H1 (cell line): ENCODE measurements around the gene LTB4R. TPM values are rescaled to one million over a fixed set of nuclear protein-coding genes. Genes with fewer than 3 reads are reported as not detected.

Source experiments
- CTCF ChIA-PET: fragments of 300-600 bp; sonication (Branson Sonifier 250); formaldehyde crosslinking; loops from one replicate; lab custom pipeline; 2021; ENCODE audit not compliant: partially characterized antibody; lab: Charles Lee
- POLR2A ChIA-PET: fragments of 300-600 bp; sonication (Branson Sonifier 250); formaldehyde crosslinking; loops from one replicate; lab custom pipeline; 2021; ENCODE audit warnings: inconsistent platforms; ENCODE audit not compliant: partially characterized antibody; lab: Charles Lee
- DNase-seq, 2 experiments: peaks; one replicate each; pipeline versions ENCODE4 v3.0.0 to v3.0.0-alpha.2; 2010 to 2022; ENCODE audit warnings: low spot score in 2 of 2, low read depth in 1 of 2, mixed read lengths in 1 of 2
- FAIRE-seq: peaks from 2 replicates; lab custom pipeline; 2011; peaks lifted over from hg19 to GRCh38; lab: Jason Lieb, UNC
- H2AFZ ChIP-seq: 2 replicates; pipeline ENCODE4 v1.8.1; 2012; ENCODE audit warnings: low read length, inconsistent platforms
- H2AK5ac ChIP-seq: 2 replicates; pipeline ENCODE4 v1.6.1; 2013; ENCODE audit warnings: low read depth, low read length
- H2BK120ac ChIP-seq: replicated peaks from 2 replicates; pipeline ENCODE3; 2013; ENCODE audit warnings: low read depth, low read length, inconsistent platforms
- H2BK12ac ChIP-seq: 2 replicates; pipeline ENCODE4 v1.6.1; 2013; ENCODE audit warnings: low read depth, low read length
- H2BK15ac ChIP-seq: 2 replicates; pipeline ENCODE4 v1.6.1; 2013; ENCODE audit warnings: low read length
- H2BK20ac ChIP-seq: 2 replicates; pipeline ENCODE4 v1.6.1; 2013; ENCODE audit warnings: low read length
- H2BK5ac ChIP-seq: 2 replicates; pipeline ENCODE4 v1.6.1; 2013; ENCODE audit warnings: low read depth, low read length
- H3K14ac ChIP-seq: 2 replicates; pipeline ENCODE4 v1.6.1; 2013; ENCODE audit warnings: inconsistent platforms; ENCODE audit not compliant: insufficient read length
- H3K18ac ChIP-seq: 2 replicates; pipeline ENCODE4 v1.6.1; 2013; ENCODE audit warnings: low read length; ENCODE audit errors: extremely low read depth
- H3K23ac ChIP-seq: 2 replicates; pipeline ENCODE4 v1.6.1; 2013; ENCODE audit warnings: inconsistent platforms; ENCODE audit not compliant: insufficient read length
- H3K23me2 ChIP-seq: 2 replicates; pipeline ENCODE4 v1.6.1; 2013; ENCODE audit warnings: low read depth, low read length
- H3K27ac ChIP-seq: 2 replicates; pipeline ENCODE4 v1.6.1; 2011; ENCODE audit warnings: low read depth, low read length, inconsistent platforms
- H3K27me3 ChIP-seq, 4 experiments: replicated peaks in 1 of 4; 1 replicate in 1 of 4; 2 replicates in 3 of 4; pipeline versions ENCODE4 v1.6.1 to v1.8.1; 2011 to 2013; ENCODE audit warnings: low read length in 3 of 4, mild to moderate bottlenecking in 3 of 4, inconsistent platforms in 2 of 4, mixed read lengths in 2 of 4, moderate library complexity in 1 of 4; ENCODE audit not compliant: control insufficient read depth in 3 of 4, insufficient read depth in 3 of 4; ENCODE audit errors: extremely low read depth in 1 of 4
- H3K36me3 ChIP-seq, 4 experiments: 2 replicates each; pipeline versions ENCODE4 v1.6.1 to v1.8.1; 2011 to 2013; ENCODE audit warnings: mild to moderate bottlenecking in 4 of 4, low read length in 3 of 4, moderate library complexity in 2 of 4, control low read depth in 1 of 4, inconsistent platforms in 1 of 4; ENCODE audit not compliant: insufficient read depth in 4 of 4, control insufficient read depth in 2 of 4
- H3K4ac ChIP-seq: replicated peaks from 2 replicates; pipeline ENCODE3; 2013; ENCODE audit warnings: low read length, low read depth, mixed read lengths, inconsistent platforms; ENCODE audit not compliant: insufficient read length
- H3K4me1 ChIP-seq, 4 experiments: replicated peaks in 1 of 4; 1 replicate in 1 of 4; 2 replicates in 3 of 4; pipeline versions ENCODE4 v1.6.1 to v1.8.1; 2011 to 2013; ENCODE audit warnings: low read length in 3 of 4, inconsistent platforms in 2 of 4, mixed read lengths in 1 of 4; ENCODE audit not compliant: insufficient read depth in 4 of 4, control insufficient read depth in 3 of 4
- H3K4me2 ChIP-seq, 2 experiments: 2 replicates each; pipeline versions ENCODE4 v1.6.1 to v1.8.1; 2011 to 2013; ENCODE audit warnings: low read depth in 2 of 2, low read length in 2 of 2, control low read depth in 1 of 2, inconsistent platforms in 1 of 2, mild to moderate bottlenecking in 1 of 2; ENCODE audit not compliant: insufficient read depth in 1 of 2
- H3K4me3 ChIP-seq, 4 experiments: fragments of 200-600, 300-600 bp in 1 of 4; sonication (generic), shearing (Covaris generic), sonication (Bioruptor Twin) in 1 of 4; 2 replicates each; pipeline versions ENCODE4 v1.5.1 to v1.8.1; 2011 to 2016; ENCODE audit warnings: low read length in 4 of 4, low read depth in 3 of 4, control low read depth in 2 of 4, inconsistent platforms in 2 of 4, mild to moderate bottlenecking in 2 of 4, mixed read lengths in 1 of 4, moderate library complexity in 1 of 4; ENCODE audit not compliant: insufficient read depth in 2 of 4; ENCODE audit errors: extremely low read depth in 1 of 4
- H3K56ac ChIP-seq: replicated peaks from 2 replicates; pipeline ENCODE3; 2013; ENCODE audit warnings: low read depth, mild to moderate bottlenecking, mixed read lengths, low read length, inconsistent platforms; ENCODE audit not compliant: insufficient read length
- H3K79me1 ChIP-seq: 2 replicates; pipeline ENCODE4 v1.6.1; 2013; ENCODE audit warnings: low read depth, low read length, control low read depth
- H3K79me2 ChIP-seq, 2 experiments: 2 replicates each; pipeline versions ENCODE4 v1.6.1 to v1.8.1; 2012 to 2013; ENCODE audit warnings: low read length in 2 of 2, mild to moderate bottlenecking in 2 of 2, inconsistent platforms in 1 of 2; ENCODE audit not compliant: insufficient read depth in 2 of 2, control insufficient read depth in 1 of 2
- H3K9ac ChIP-seq, 4 experiments: replicated peaks in 1 of 4; 1 replicate in 1 of 4; 2 replicates in 3 of 4; pipeline versions ENCODE4 v1.6.1 to v1.8.1; 2011 to 2013; ENCODE audit warnings: low read depth in 3 of 4, low read length in 3 of 4, control low read depth in 2 of 4, mild to moderate bottlenecking in 2 of 4, moderate library complexity in 2 of 4, inconsistent platforms in 1 of 4; ENCODE audit errors: extremely low read depth in 1 of 4
- H3K9me3 ChIP-seq, 2 experiments: 2 replicates each; pipeline versions ENCODE4 v1.6.1 to v1.8.1; 2012 to 2013; ENCODE audit warnings: mild to moderate bottlenecking in 2 of 2, moderate library complexity in 2 of 2, control low read depth in 1 of 2, inconsistent platforms in 1 of 2, low read depth in 1 of 2, low read length in 1 of 2, mixed read lengths in 1 of 2; ENCODE audit not compliant: insufficient read depth in 2 of 2
- H4K20me1 ChIP-seq, 2 experiments: replicated peaks in 1 of 2; 2 replicates each; pipeline versions ENCODE3 to v1.8.1; 2011 to 2013; ENCODE audit warnings: inconsistent platforms in 2 of 2, low read length in 2 of 2, mild to moderate bottlenecking in 1 of 2; ENCODE audit not compliant: insufficient read depth in 2 of 2, control insufficient read depth in 1 of 2
- H4K5ac ChIP-seq: 2 replicates; pipeline ENCODE4 v1.6.1; 2013; ENCODE audit warnings: low read length, low read depth, mixed read lengths, inconsistent platforms; ENCODE audit not compliant: insufficient read length
- H4K8ac ChIP-seq: 2 replicates; pipeline ENCODE4 v1.8.0; 2013; ENCODE audit warnings: mild to moderate bottlenecking, moderate library complexity, low read length, inconsistent platforms; ENCODE audit not compliant: insufficient read depth; ENCODE audit errors: extremely low read depth
- H4K91ac ChIP-seq: replicated peaks from 2 replicates; pipeline ENCODE3; 2013; ENCODE audit warnings: low read length, mixed read lengths, inconsistent platforms; ENCODE audit not compliant: insufficient read length
- ASH2L ChIP-seq: fragments of 200-600, 300-600 bp; sonication (generic); IDR thresholded peaks from one replicate; pipeline ENCODE4 v1.7.1; 2017; ENCODE audit warnings: low read length
- CBX5 ChIP-seq: fragments of 300-800, 300-1000 bp; sonication (generic); IDR thresholded peaks from 2 replicates; pipeline ENCODE4 v1.7.1; 2016; ENCODE audit warnings: antibody characterized with exemption, low read length, low read depth
- EP300 ChIP-seq, 2 experiments: IDR thresholded peaks; 1 replicate in 1 of 2; 2 replicates in 1 of 2; pipeline ENCODE4 v1.6.1; 2011 to 2012; ENCODE audit warnings: low read depth in 2 of 2, low read length in 2 of 2, mild to moderate bottlenecking in 2 of 2, borderline replicate concordance in 1 of 2, inconsistent platforms in 1 of 2, moderate library complexity in 1 of 2
- EZH2 ChIP-seq: fragments of 200-600 bp; sonication (generic); IDR thresholded peaks from 2 replicates; pipeline ENCODE4 v1.7.1; 2012; ENCODE audit warnings: low read depth, mild to moderate bottlenecking, moderate library complexity, low read length, inconsistent platforms; ENCODE audit not compliant: severe bottlenecking
- GABPA ChIP-seq: IDR thresholded peaks from 2 replicates; pipeline ENCODE4 v1.6.1; 2011; ENCODE audit warnings: mild to moderate bottlenecking, low read length, moderate library complexity, borderline replicate concordance; ENCODE audit not compliant: insufficient read depth
- MAFK ChIP-seq: IDR thresholded peaks from 2 replicates; pipeline ENCODE4 v1.6.1; 2012; ENCODE audit warnings: low read depth, mild to moderate bottlenecking, improper control_type of control experiment, low read length
- NANOG ChIP-seq: IDR thresholded peaks from 2 replicates; pipeline ENCODE4 v1.6.1; 2011; ENCODE audit warnings: low read length, low read depth, mild to moderate bottlenecking, inconsistent platforms; ENCODE audit not compliant: insufficient read depth, poor library complexity, severe bottlenecking
- NRF1 ChIP-seq: IDR thresholded peaks from 2 replicates; pipeline ENCODE4 v1.6.1; 2011; ENCODE audit warnings: mild to moderate bottlenecking, low read depth, low read length, improper control_type of control experiment
- POU5F1 ChIP-seq: IDR thresholded peaks from 2 replicates; pipeline ENCODE4 v1.6.1; 2011; ENCODE audit warnings: low read depth, mild to moderate bottlenecking, low read length, moderate library complexity
- RAD21 ChIP-seq, 2 experiments: IDR thresholded peaks in 1 of 2; conservative IDR thresholded peaks in 1 of 2; 2 replicates each; pipeline ENCODE4 v1.6.1; 2011; ENCODE audit warnings: low read depth in 2 of 2, low read length in 2 of 2, improper control_type of control experiment in 1 of 2, inconsistent platforms in 1 of 2, mild to moderate bottlenecking in 1 of 2, moderate library complexity in 1 of 2
- RNF2 ChIP-seq: fragments of 200-900, 300-1000 bp; sonication (generic); IDR thresholded peaks from 2 replicates; pipeline ENCODE4 v1.7.1; 2016; ENCODE audit warnings: borderline replicate concordance, low read depth, mild to moderate bottlenecking, antibody characterized with exemption, low read length; ENCODE audit not compliant: poor library complexity, severe bottlenecking; ENCODE audit errors: missing control alignments
- SAP30 ChIP-seq: fragments of 300-600 bp; sonication (generic); IDR thresholded peaks from 2 replicates; pipeline ENCODE4 v1.7.1; 2012; ENCODE audit warnings: low read length, moderate library complexity, mild to moderate bottlenecking, inconsistent platforms; ENCODE audit not compliant: insufficient read depth, insufficient replicate concordance
- whole genome bisulfite sequencing, 2 experiments: shearing (Covaris generic) in 1 of 2; methylation state at CpG; one replicate each; pipeline versions ENCODE4 v1.1.6 to v1.1.7; 2013 to 2015; ENCODE audit warnings: low lambda C conversion rate in 2 of 2, mixed read lengths in 2 of 2, inconsistent platforms in 1 of 2, low coverage in 1 of 2, missing lambda C conversion rate in 1 of 2; ENCODE audit not compliant: insufficient replicate concordance in 2 of 2, insufficient coverage in 1 of 2, insufficient read length in 1 of 2; ENCODE audit errors: extremely low coverage in 1 of 2, missing lambda C conversion rate in 1 of 2; 5-methylcytosine and 5-hydroxymethylcytosine counted together
- polyA plus RNA-seq, 7 experiments: library from polyadenylated mRNA; depleted of rRNA in 3 of 7; stranded (reverse) in 5 of 7; unstranded in 2 of 7; fragments of >200 nt in 5 of 7; fragments of 200-250 nt in 2 of 7; gene quantifications; 1 replicate in 5 of 7; 2 replicates in 1 of 7; 4 replicates in 1 of 7; pipeline versions ENCODE4 v1.2.1 to v1.2.3, GENCODE V29; 2011 to 2013; ENCODE audit warnings: missing spikeins in 2 of 7, mixed read lengths in 2 of 7
- total RNA-seq: library from RNA; stranded (reverse); fragmentation: NEBNext Ultra II Directional; extraction: Animal tissue kit (Norgen Biotek cat#: 25700); gene quantifications from 2 replicates; pipeline ENCODE4 v1.2.1, GENCODE V29; 2021

Gene LTB4R
- total and polyA plus RNA-seq, 2 of the 8 experiments (the other 6 are each of a cell fraction or from before 2014, with no cell fraction given): 4.1 to 6.7 TPM

GRCh38 chr14:24342889-24343288 is 31.6 kb downstream of the LTB4R start:
- Histone ChIP-seq H4K91ac (no peak overlapping the region), H4K8ac (no peak overlapping the region), H3K27ac (no peak overlapping the region), H2AFZ (no peak overlapping the region), H3K4me3 (no peak overlapping the region), H2BK12ac (no peak overlapping the region), H2BK120ac (no peak overlapping the region), H2BK20ac (no peak overlapping the region), H3K9ac (no peak overlapping the region), H3K56ac (no peak overlapping the region), H3K27me3 (peaks cover 27 to 40% (median 38%) of the 10 kb centered on the region in 4 experiments), H3K23me2 (peaks cover 8% of the 10 kb centered on the region; the same call in 1 of the 2 replicates), H3K9me3 (no peaks in the 10 kb centered on the region), H3K4me1 (peaks cover 0 to 5% (median 0%) of the 10 kb centered on the region in 4 experiments; a peak in 2 of 7 replicates), H4K5ac (no peak overlapping the region), H3K18ac (no peak overlapping the region), H3K79me1 (no peaks in the 10 kb centered on the region), H2AK5ac (no peak overlapping the region), H3K14ac (no peak overlapping the region), H2BK15ac (no peak overlapping the region), H3K4ac (no peak overlapping the region), H3K23ac (no peak overlapping the region), H3K79me2 (no peaks in the 10 kb centered on the region), H3K36me3 (no peaks in the 10 kb centered on the region), H4K20me1 (no peaks in the 10 kb centered on the region), H3K4me2 (no peak overlapping the region), H2BK5ac (no peak overlapping the region)
- FAIRE-seq: no peak
- no peak for DNase-seq
- ChIA-PET CTCF (interaction anchor here (1.0 to 27.8 kb wide), 3 partner anchors 19 to 85 kb away, joined by 4 to 664 read pairs (median 5); partner anchors contain the start of genes CBLN3 and KHNYN), POLR2A (no interaction called here)
- 94% methylated on average over 4 of the region's 4 CpGs; no CpG with 5 or more reads in 1 of the 2 experiments for WGBS, 2 experiments
- TF ChIP-seq GABPA (no peak), MAFK (no peak), CBX5 (no peak), ASH2L (no peak), EZH2 (no peak), SAP30 (no peak), RNF2 (no peak), RAD21 (IDR thresholded peaks at IDR 0.05 in 1 of 2, conservative IDR thresholded peaks at IDR 0.05 in 1 of 2; ENCODE audit: low read depth in 2 of 2, low read length in 2 of 2) (no peak), NRF1 (no peak), EP300 (IDR thresholded peaks at IDR 0.05; ENCODE audit: borderline replicate concordance in 1 of 2, low read depth in 2 of 2, low read length in 2 of 2) (no peak), POU5F1 (no peak), NANOG (no peak)
